Spleen (tissue), 7 donors: ENCODE data around the gene MX1.

Experiments used
- POLR2A ChIP-seq, 3 donors: fragments of 450-650 bp; IDR thresholded peaks; one replicate each; pipeline ENCODE4 v1.5.1; 2017; ENCODE audit warnings: antibody characterized with exemption in 3 of 3, mild to moderate bottlenecking in 1 of 3
- TF ChIP-seq, protein P1 (sequence below), 11 experiments: fragments of 200-600 bp in 7 of 11; fragments of 450-650 bp in 4 of 11; sonication (generic) in 4 of 11; IDR thresholded peaks in 8 of 11; conservative IDR thresholded peaks in 3 of 11; 1 replicate in 7 of 11; 2 replicates in 4 of 11; pipeline versions ENCODE4 v1.4.0 to v1.8.0; 2016 to 2021; ENCODE audit warnings: antibody characterized with exemption in 11 of 11, inconsistent platforms in 4 of 11, mild to moderate bottlenecking in 1 of 11
- donor health status: DM: no; HTN: no; CAD: no; lungs with moderate emphysema.
- donor health status: DM: no; HTN: no; CAD: no.
- donor health status: DM: no; HTN: no; CAD: no.

DNA sequence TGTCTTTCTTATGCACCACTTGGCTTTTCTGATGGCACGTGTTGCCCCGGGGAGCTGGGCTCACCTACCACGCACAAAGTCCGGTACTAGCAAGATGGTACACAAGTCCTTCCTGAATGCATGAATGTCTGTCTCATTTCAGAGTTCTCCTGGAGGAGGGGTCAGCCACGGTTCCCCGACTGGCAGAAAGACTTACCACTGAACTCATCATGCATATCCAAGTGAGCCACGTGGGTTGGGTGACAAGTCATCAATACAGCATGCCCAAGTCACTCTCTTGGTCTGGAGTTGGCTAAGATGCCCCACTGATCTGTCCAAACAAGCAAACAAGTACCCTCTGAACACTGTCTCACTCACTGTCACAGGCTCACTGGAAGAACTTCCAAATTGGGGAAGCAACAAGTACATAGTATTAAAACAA, 28.6 kb upstream of the MX1 start:
- TF ChIP-seq, protein P1, sequence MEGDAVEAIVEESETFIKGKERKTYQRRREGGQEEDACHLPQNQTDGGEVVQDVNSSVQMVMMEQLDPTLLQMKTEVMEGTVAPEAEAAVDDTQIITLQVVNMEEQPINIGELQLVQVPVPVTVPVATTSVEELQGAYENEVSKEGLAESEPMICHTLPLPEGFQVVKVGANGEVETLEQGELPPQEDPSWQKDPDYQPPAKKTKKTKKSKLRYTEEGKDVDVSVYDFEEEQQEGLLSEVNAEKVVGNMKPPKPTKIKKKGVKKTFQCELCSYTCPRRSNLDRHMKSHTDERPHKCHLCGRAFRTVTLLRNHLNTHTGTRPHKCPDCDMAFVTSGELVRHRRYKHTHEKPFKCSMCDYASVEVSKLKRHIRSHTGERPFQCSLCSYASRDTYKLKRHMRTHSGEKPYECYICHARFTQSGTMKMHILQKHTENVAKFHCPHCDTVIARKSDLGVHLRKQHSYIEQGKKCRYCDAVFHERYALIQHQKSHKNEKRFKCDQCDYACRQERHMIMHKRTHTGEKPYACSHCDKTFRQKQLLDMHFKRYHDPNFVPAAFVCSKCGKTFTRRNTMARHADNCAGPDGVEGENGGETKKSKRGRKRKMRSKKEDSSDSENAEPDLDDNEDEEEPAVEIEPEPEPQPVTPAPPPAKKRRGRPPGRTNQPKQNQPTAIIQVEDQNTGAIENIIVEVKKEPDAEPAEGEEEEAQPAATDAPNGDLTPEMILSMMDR (IDR thresholded peaks at IDR 0.05 in 8 of 11, conservative IDR thresholded peaks at IDR 0.05 in 3 of 11) = no peak
- no peak for TF ChIP-seq POLR2A (IDR thresholded peaks at IDR 0.05)
